HK-2 (cell line): ENCODE results near the gene PACRG.
A peak's percentile ranks its signal among the peaks of the same experiment; 100 is the strongest.

ENCODE experiments used
- DNase-seq: peaks from one replicate; pipeline ENCODE4 v3.0.0-alpha.2; 2018; ENCODE audit not compliant: unreplicated experiment

PACRG gene

GRCh38 chr6:163136681-163137397 is 409.1 kb downstream of the PACRG start:
- no peak for DNase-seq

- no peak for DNase-seq
These were observed 409.7 kb downstream of the PACRG start for GRCh38 chr6:163137398-163137881.

GRCh38 chr6:163146036-163146435 is 418.3 kb downstream of the PACRG start:
- no peak for DNase-seq

GRCh38 chr6:163147994-163148393 is 420.2 kb downstream of the PACRG start:
- no peak for DNase-seq

GRCh38 chr6:163148451-163149278 is 420.9 kb downstream of the PACRG start:
- no peak for DNase-seq

- no peak for DNase-seq
These were observed 421.6 kb downstream of the PACRG start for GRCh38 chr6:163149279-163149848.

GRCh38 chr6:163151212-163151611 is 423.4 kb downstream of the PACRG start:
- DNase-seq: no peak

GRCh38 chr6:163152701-163153100 is 424.9 kb downstream of the PACRG start:
- no peak for DNase-seq

- DNase-seq: no peak
These were observed 431.3 kb downstream of the PACRG start for GRCh38 chr6:163159110-163159509.

GRCh38 chr6:163159689-163160088 is 431.9 kb downstream of the PACRG start:
- no peak for DNase-seq

GRCh38 chr6:163162007-163162873 is 434.5 kb downstream of the PACRG start:
- no peak for DNase-seq

GRCh38 chr6:163162874-163163213 is 435.1 kb downstream of the PACRG start:
- DNase-seq: no peak

- no peak for DNase-seq
These were observed 436.6 kb downstream of the PACRG start for GRCh38 chr6:163164175-163164900.

GRCh38 chr6:163165155-163165910 is 437.6 kb downstream of the PACRG start:
- no peak for DNase-seq

GRCh38 chr6:163165922-163166321 is 438.1 kb downstream of the PACRG start:
- DNase-seq: no peak

- no peak for DNase-seq
These were observed 438.7 kb downstream of the PACRG start for GRCh38 chr6:163166507-163166906.

- no peak for DNase-seq
These were observed 441.7 kb downstream of the PACRG start for GRCh38 chr6:163169521-163169920.

- DNase-seq: peak; percentile 25
These were observed 442.6 kb downstream of the PACRG start for GRCh38 chr6:163170294-163170883.

GRCh38 chr6:163173741-163174140 is 446.0 kb downstream of the PACRG start:
- DNase-seq: no peak

- DNase-seq: no peak
These were observed 447.5 kb downstream of the PACRG start for GRCh38 chr6:163175301-163175700.
